ENCODE data around the gene BCL7C.
A peak's percentile ranks its signal among the peaks of the same experiment; 100 is the strongest.

Gene BCL7C

GRCh38 chr16:30921748-30922419 lies 28.0 kb upstream of the BCL7C start:
- Histone ChIP-seq H3K36me3 (ENCODE audit: control insufficient read depth in 1 of 2, insufficient read depth in 2 of 2, low read length in 2 of 2) (peaks cover 0 to 7% of the 10 kb centered on the region in 2 donors), H3K4me3 (ENCODE audit: low read depth in 1 of 2, low read length in 2 of 2) (peak overlapping the region; percentile 78 to 83), H3K4me1 (ENCODE audit: control insufficient read depth in 1 of 2, insufficient read depth in 2 of 2, low read length in 2 of 2) (peaks cover 0 to 22% of the 10 kb centered on the region in 2 donors), H3K9me3 (ENCODE audit: control insufficient read depth in 1 of 2, low read length in 2 of 2) (no peaks in the 10 kb centered on the region), H3K27me3 (ENCODE audit: low read depth, low read length) (no peaks in the 10 kb centered on the region), H3K27ac (ENCODE audit: low read length) (peak overlapping the region; percentile 85)

- H3K36me3 ChIP-seq (ENCODE audit: control insufficient read depth in 1 of 2, insufficient read depth in 2 of 2, low read length in 2 of 2) = peaks cover 0 to 4% of the 10 kb centered on the region in 2 donors
- peaks cover 0 to 22% of the 10 kb centered on the region in 2 donors for H3K4me1 ChIP-seq (ENCODE audit: control insufficient read depth in 1 of 2, insufficient read depth in 2 of 2, low read length in 2 of 2)
- no peaks in the 10 kb centered on the region for H3K9me3 ChIP-seq (ENCODE audit: control insufficient read depth in 1 of 2, low read length in 2 of 2)
- peak overlapping the region; percentile 78 to 83 for H3K4me3 ChIP-seq (ENCODE audit: low read depth in 1 of 2, low read length in 2 of 2)
- peak overlapping the region; percentile 85 for H3K27ac ChIP-seq (ENCODE audit: low read length)
- H3K27me3 ChIP-seq (ENCODE audit: low read depth, low read length) = no peaks in the 10 kb centered on the region
Observed at GRCh38 chr16:30921459-30921747, 27.5 kb upstream of the BCL7C start.

DNA sequence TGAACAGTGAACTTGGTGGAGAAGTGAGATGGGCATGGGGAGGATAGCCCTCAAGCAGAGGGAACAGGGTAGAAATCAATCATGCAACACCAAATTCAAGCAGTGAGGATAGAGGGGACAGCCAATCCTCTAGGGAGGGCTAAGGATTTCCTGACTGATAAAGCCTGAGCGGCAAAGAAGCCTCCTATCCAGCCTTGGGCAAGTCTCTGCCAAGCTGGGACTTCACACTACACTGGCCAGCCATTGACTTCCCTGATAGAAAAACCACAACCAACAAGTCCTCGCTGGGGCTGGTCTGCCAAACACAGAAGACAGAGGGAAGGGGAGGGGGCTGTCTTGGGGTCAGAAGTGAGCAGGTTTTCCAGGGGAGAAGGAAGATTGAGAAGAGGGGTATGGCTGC lies 27.0 kb upstream of the BCL7C start:
- no peak overlapping the region for H3K27ac ChIP-seq (ENCODE audit: low read length)
- H3K27me3 ChIP-seq (ENCODE audit: low read depth, low read length) = no peaks in the 10 kb centered on the region
- no peak overlapping the region for H3K4me3 ChIP-seq (ENCODE audit: low read depth in 1 of 2, low read length in 2 of 2)
- H3K9me3 ChIP-seq (ENCODE audit: control insufficient read depth in 1 of 2, low read length in 2 of 2) = no peaks in the 10 kb centered on the region
- H3K36me3 ChIP-seq (ENCODE audit: control insufficient read depth in 1 of 2, insufficient read depth in 2 of 2, low read length in 2 of 2) = no peaks in the 10 kb centered on the region
- H3K4me1 ChIP-seq (ENCODE audit: control insufficient read depth in 1 of 2, insufficient read depth in 2 of 2, low read length in 2 of 2) = peaks cover 0 to 18% of the 10 kb centered on the region in 2 donors

DNA sequence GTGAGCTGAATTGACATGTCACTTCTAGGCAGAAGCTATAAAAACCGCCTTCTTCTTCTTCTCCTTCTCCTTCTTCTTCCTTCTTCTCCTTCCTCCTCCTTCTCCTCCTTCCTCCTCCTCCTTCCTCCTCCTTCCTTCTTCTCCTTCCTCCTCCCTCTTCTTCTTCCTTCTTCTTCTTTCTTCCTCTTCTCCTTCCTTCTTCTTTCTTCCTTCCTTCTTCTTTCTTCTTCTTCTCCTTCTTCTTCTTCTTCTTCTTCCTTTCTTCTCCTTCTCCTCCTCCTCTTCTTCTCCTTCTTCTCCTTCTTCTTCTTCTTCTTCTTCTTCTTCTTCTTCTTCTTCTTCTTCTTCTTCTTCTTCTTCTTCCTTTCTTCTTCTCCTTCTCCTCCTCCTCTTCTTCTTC lies 24.7 kb upstream of the BCL7C start:
- Histone ChIP-seq H3K4me3 (ENCODE audit: low read depth in 1 of 2, low read length in 2 of 2) (no peak overlapping the region), H3K4me1 (ENCODE audit: control insufficient read depth in 1 of 2, insufficient read depth in 2 of 2, low read length in 2 of 2) (peaks cover 0 to 10% of the 10 kb centered on the region in 2 donors), H3K27ac (ENCODE audit: low read length) (no peak overlapping the region), H3K9me3 (ENCODE audit: control insufficient read depth in 1 of 2, low read length in 2 of 2) (no peaks in the 10 kb centered on the region), H3K36me3 (ENCODE audit: control insufficient read depth in 1 of 2, insufficient read depth in 2 of 2, low read length in 2 of 2) (no peaks in the 10 kb centered on the region), H3K27me3 (ENCODE audit: low read depth, low read length) (no peaks in the 10 kb centered on the region)

GRCh38 chr16:30914830-30915229 lies 21.0 kb upstream of the BCL7C start:
- Histone ChIP-seq H3K9me3 (ENCODE audit: control insufficient read depth in 1 of 2, low read length in 2 of 2) (no peaks in the 10 kb centered on the region), H3K27ac (ENCODE audit: low read length) (no peak overlapping the region), H3K36me3 (ENCODE audit: control insufficient read depth in 1 of 2, insufficient read depth in 2 of 2, low read length in 2 of 2) (no peaks in the 10 kb centered on the region), H3K27me3 (ENCODE audit: low read depth, low read length) (no peaks in the 10 kb centered on the region), H3K4me1 (ENCODE audit: control insufficient read depth in 1 of 2, insufficient read depth in 2 of 2, low read length in 2 of 2) (no peaks in the 10 kb centered on the region), H3K4me3 (ENCODE audit: low read depth in 1 of 2, low read length in 2 of 2) (no peak overlapping the region)

DNA sequence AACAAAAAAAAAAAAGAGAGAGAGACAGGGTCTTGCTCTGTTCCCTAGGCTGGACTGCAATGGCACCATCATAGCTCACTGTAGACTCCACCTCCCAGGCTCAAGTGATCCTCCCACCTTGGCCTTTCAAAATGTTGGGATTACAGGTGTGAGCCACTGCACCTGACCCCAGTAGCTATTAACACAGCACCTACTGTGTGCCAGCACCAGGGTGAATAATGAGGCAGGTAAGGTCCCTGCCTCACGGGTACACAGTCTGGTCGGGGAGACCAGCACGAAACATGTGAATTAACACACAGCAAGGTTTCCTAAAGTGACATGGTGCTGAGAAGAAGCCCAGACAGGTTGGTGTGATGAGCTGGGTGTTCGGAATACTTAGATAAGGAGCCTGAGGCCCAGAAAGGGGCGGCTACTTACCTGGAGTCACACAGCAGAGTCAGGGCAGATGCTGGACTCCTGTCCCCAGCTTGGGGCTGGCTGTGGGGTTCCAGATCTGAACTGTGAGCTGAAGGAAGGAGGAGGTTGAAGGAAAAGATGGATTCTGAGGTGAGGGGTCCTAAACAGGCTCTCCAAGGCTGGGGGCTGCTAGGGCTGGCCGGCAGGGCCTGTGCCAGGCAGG lies 19.0 kb upstream of the BCL7C start:
- Histone ChIP-seq H3K9me3 (ENCODE audit: control insufficient read depth in 1 of 2, low read length in 2 of 2) (no peaks in the 10 kb centered on the region), H3K27me3 (ENCODE audit: low read depth, low read length) (no peaks in the 10 kb centered on the region), H3K4me3 (ENCODE audit: low read depth in 1 of 2, low read length in 2 of 2) (no peak overlapping the region), H3K4me1 (ENCODE audit: control insufficient read depth in 1 of 2, insufficient read depth in 2 of 2, low read length in 2 of 2) (no peaks in the 10 kb centered on the region), H3K27ac (ENCODE audit: low read length) (no peak overlapping the region), H3K36me3 (ENCODE audit: control insufficient read depth in 1 of 2, insufficient read depth in 2 of 2, low read length in 2 of 2) (no peaks in the 10 kb centered on the region)

DNA sequence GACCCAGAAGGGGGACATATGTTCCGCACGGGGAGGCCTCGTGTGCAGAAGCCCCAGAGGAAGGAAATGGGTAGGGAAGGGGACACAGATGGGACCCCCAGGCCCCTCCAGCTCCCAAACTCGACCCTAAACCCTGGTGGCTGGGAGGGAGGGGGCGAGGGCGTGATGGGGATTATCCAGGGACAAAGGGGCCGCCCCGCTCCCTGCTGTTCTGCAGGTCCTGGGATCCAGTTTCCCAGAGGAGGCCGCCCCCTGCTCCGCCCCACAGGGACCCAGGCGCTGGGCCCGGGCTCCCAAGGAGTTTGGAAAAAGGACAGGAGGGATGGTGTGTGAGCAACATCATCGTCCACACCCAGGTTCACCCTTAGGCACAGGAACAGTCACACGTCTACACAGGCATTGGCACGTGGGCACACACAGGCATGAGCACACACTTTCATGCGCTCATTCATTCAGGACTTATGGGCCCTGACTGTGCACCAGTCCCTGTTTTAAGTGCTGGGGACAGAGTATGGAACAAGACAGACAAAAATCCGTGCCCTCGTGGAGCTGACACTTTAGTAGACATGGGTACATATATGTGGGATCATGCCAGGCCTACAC lies 16.7 kb upstream of the BCL7C start:
- Histone ChIP-seq H3K4me1 (ENCODE audit: control insufficient read depth in 1 of 2, insufficient read depth in 2 of 2, low read length in 2 of 2) (no peaks in the 10 kb centered on the region), H3K27ac (ENCODE audit: low read length) (no peak overlapping the region), H3K27me3 (ENCODE audit: low read depth, low read length) (no peaks in the 10 kb centered on the region), H3K36me3 (ENCODE audit: control insufficient read depth in 1 of 2, insufficient read depth in 2 of 2, low read length in 2 of 2) (no peaks in the 10 kb centered on the region), H3K4me3 (ENCODE audit: low read depth in 1 of 2, low read length in 2 of 2) (no peak overlapping the region), H3K9me3 (ENCODE audit: control insufficient read depth in 1 of 2, low read length in 2 of 2) (no peaks in the 10 kb centered on the region)

DNA sequence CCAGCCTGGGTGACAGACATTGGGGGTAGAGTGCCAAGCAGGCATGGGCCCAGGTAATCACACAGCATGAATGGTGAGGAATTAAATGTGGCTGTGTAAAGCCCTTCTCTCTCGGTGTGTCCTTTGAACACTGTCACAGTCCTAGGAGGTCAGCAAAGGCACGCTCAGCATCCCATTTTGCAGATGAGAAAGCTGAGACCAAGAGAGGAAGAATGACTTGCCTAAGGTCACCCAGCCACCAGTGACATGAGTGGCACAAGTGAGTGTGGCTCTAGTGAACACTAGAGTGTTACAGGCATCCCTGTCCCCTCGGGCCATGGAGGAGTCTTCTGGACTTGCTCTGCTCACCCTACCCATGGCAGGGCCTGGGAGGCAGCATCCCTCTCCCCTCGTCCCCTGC lies 13.2 kb upstream of the BCL7C start:
- H3K4me3 ChIP-seq (ENCODE audit: low read depth in 1 of 2, low read length in 2 of 2) = no peak overlapping the region
- no peak overlapping the region for H3K27ac ChIP-seq (ENCODE audit: low read length)
- peaks cover 0 to 13% of the 10 kb centered on the region in 2 donors for H3K4me1 ChIP-seq (ENCODE audit: control insufficient read depth in 1 of 2, insufficient read depth in 2 of 2, low read length in 2 of 2)
- no peaks in the 10 kb centered on the region for H3K27me3 ChIP-seq (ENCODE audit: low read depth, low read length)
- H3K9me3 ChIP-seq (ENCODE audit: control insufficient read depth in 1 of 2, low read length in 2 of 2) = no peaks in the 10 kb centered on the region
- no peaks in the 10 kb centered on the region for H3K36me3 ChIP-seq (ENCODE audit: control insufficient read depth in 1 of 2, insufficient read depth in 2 of 2, low read length in 2 of 2)

DNA sequence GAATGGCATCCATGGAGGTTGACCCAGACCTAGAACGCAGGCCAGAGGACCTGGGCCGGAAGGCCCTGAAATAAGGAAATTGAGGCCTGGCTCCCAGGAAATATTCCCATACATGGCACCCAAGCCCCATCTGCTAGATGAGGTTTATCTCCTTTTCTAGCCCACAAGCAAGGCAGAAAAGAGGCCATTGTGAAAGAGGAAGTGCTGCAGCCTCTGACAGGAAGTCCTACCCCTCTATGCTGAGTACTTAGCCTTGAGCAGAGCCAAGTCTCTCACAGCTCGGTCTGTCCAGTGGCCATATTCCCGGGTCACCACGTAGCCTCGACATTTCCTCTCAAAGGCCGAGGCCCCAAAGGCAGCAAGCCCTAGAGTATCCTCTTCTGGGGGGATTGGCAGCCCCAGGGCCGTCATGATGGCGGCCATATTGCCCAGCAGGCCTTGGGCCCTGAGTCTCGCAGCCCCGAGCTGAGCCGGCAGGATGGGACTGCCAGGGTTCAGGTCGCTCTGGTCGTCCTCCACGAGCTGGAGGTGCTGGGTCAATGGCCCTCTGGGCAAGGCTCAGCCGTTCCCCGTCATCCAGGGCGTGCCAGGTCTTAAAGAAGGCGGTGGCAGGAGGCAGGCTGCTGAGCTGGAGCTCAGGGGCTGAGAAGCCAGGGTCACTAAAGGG lies 10.4 kb upstream of the BCL7C start:
- no peaks in the 10 kb centered on the region for H3K9me3 ChIP-seq (ENCODE audit: control insufficient read depth in 1 of 2, low read length in 2 of 2)
- no peaks in the 10 kb centered on the region for H3K27me3 ChIP-seq (ENCODE audit: low read depth, low read length)
- H3K27ac ChIP-seq (ENCODE audit: low read length) = peak overlapping the region; percentile 56
- no peaks in the 10 kb centered on the region for H3K36me3 ChIP-seq (ENCODE audit: control insufficient read depth in 1 of 2, insufficient read depth in 2 of 2, low read length in 2 of 2)
- no peak overlapping the region for H3K4me3 ChIP-seq (ENCODE audit: low read depth in 1 of 2, low read length in 2 of 2)
- H3K4me1 ChIP-seq (ENCODE audit: control insufficient read depth in 1 of 2, insufficient read depth in 2 of 2, low read length in 2 of 2) = peaks cover 0 to 13% of the 10 kb centered on the region in 2 donors

DNA sequence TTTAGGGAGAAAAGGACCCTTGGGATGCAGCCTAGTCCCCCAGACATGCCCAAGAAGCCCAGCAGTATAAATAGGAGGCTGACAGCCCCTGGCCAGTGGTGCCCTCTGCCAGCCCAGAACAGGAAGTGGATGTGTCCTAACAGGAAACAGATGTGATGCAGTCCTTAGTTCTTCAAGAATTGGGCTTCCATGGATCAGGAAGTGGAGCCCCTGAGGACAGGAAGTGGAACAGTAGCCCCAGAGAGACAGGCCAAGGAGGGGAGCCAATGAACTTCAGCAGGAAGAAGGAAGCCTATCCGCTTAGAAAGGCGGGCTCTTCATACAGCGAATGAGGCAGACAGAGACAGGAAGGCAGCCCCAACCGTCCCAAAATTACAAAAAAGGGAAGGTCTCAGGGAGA lies 9.7 kb upstream of the BCL7C start:
- H3K36me3 ChIP-seq (ENCODE audit: control insufficient read depth in 1 of 2, insufficient read depth in 2 of 2, low read length in 2 of 2) = no peaks in the 10 kb centered on the region
- H3K4me3 ChIP-seq (ENCODE audit: low read depth in 1 of 2, low read length in 2 of 2) = no peak overlapping the region
- peak overlapping the region; percentile 56 for H3K27ac ChIP-seq (ENCODE audit: low read length)
- no peaks in the 10 kb centered on the region for H3K9me3 ChIP-seq (ENCODE audit: control insufficient read depth in 1 of 2, low read length in 2 of 2)
- no peaks in the 10 kb centered on the region for H3K27me3 ChIP-seq (ENCODE audit: low read depth, low read length)
- H3K4me1 ChIP-seq (ENCODE audit: control insufficient read depth in 1 of 2, insufficient read depth in 2 of 2, low read length in 2 of 2) = peaks cover 0 to 13% of the 10 kb centered on the region in 2 donors

- Histone ChIP-seq H3K4me1 (ENCODE audit: control insufficient read depth in 1 of 2, insufficient read depth in 2 of 2, low read length in 2 of 2) (peaks cover 0 to 13% of the 10 kb centered on the region in 2 donors), H3K4me3 (ENCODE audit: low read depth in 1 of 2, low read length in 2 of 2) (peak overlapping the region in 1 of 2 donors; percentile 59), H3K27ac (ENCODE audit: low read length) (no peak overlapping the region)
Observed at GRCh38 chr16:30903002-30903401, 9.1 kb upstream of the BCL7C start.

More at GRCh38 chr16:30903002-30903401, 9.1 kb upstream of the BCL7C start:
- no peaks in the 10 kb centered on the region for H3K9me3 ChIP-seq (ENCODE audit: control insufficient read depth in 1 of 2, low read length in 2 of 2)
- no peaks in the 10 kb centered on the region for H3K36me3 ChIP-seq (ENCODE audit: control insufficient read depth in 1 of 2, insufficient read depth in 2 of 2, low read length in 2 of 2)
- no peaks in the 10 kb centered on the region for H3K27me3 ChIP-seq (ENCODE audit: low read depth, low read length)
